Measurements from ENCODE around the gene ABAT. TPM values are rescaled to one million over a fixed set of nuclear protein-coding genes. Genes with fewer than 3 reads are reported as not detected.
"Not testable (repeated sequence)": the region's sequence is repeated elsewhere in the genome, so short reads cannot be mapped to it uniquely, and the experiment has no call there.

ABAT gene
- total and polyA plus RNA-seq, 5 donors from 2014 or later: 2.3 to 13.9 (median 3.3) TPM

DNA sequence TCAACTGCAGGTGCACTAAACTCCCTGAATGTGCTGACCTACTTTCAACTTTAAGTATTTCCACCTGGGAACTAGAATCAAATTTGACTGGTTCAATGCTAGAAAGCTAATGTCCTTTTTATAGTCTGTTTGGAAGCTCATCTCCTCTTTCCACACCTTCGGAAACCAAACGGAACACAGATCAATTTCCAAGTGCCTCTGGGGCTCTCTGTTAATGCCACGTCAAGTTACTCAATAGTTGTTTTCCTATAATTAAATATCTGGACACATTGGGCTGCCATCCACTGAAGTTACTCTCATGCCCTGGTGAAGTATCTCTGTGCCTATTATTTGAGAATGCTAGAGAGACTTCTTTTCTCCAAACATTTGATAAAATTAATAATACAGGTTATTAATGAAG lies 29.7 kb downstream of the ABAT start:
- Histone ChIP-seq H3K4me1 (ENCODE audit: control insufficient read depth, insufficient read depth, low read length, poor library complexity, severe bottlenecking) (no peaks in the 10 kb centered on the region), H3K27me3 (ENCODE audit: control insufficient read depth, insufficient read depth, low read length) (no peaks in the 10 kb centered on the region), H3K36me3 (ENCODE audit: control insufficient read depth, insufficient read depth, low read length) (no peaks in the 10 kb centered on the region), H3K9me3 (ENCODE audit: control insufficient read depth in 2 of 2, low read length in 2 of 2) (no peaks in the 10 kb centered on the region), H3K27ac (ENCODE audit: insufficient read depth, low read length, poor library complexity, severe bottlenecking) (no peak overlapping the region), H3K4me3 (ENCODE audit: low read depth, low read length) (no peak overlapping the region)
- no peak overlapping the region for H3K4me3 Mint-ChIP-seq
- peak overlapping the region in 1 of 3 donors; percentile 32 for H3K27ac Mint-ChIP-seq
- ATAC-seq (ENCODE audit: low read depth in 2 of 2) (no peak), DNase-seq (no peak)
- no peaks in the 10 kb centered on the region for H3K27me3 Mint-ChIP-seq
- peaks cover 0 to 14% (median 2%) of the 10 kb centered on the region in 4 donors for H3K4me1 Mint-ChIP-seq
- peaks cover 23% of the 10 kb centered on the region for H3K36me3 Mint-ChIP-seq
- no peaks in the 10 kb centered on the region for H3K9me3 Mint-ChIP-seq

DNA sequence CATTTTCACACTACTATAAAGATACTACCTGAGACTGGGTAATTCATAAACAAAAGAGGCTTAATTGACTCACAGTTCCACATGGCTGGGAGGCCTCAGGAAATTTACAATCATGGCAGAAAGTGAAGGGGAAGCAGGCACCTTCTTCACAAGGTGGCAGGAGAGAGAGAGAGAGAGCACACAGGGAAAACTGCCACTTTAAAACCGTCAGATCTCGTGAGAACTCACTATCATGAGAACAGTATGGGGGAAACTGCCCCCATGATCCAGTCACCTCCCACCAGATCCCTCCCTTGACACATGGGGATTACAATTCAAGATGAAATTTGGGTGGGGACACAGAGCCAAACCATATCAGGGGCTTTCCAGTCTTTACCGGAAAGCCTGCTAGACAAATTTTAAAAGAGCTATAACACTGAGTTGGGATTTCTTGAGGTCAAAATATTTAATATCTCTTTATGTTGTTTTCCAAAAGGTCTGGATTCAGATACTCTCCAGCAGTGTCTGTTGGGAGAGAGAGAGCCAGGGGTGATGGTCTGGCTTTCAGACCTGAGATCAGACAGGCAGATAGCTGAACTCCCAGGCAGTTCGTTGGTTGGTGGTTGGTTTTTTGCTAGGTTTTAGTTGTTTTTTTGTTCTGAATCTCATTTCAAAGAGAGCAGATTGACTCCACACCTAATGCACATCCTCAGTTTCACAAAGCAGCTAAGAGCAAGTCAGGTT lies 30.8 kb downstream of the ABAT start:
- peaks cover 0 to 14% (median 2%) of the 10 kb centered on the region in 4 donors for H3K4me1 Mint-ChIP-seq
- not testable (repeated sequence) for H3K4me3 Mint-ChIP-seq

DNA sequence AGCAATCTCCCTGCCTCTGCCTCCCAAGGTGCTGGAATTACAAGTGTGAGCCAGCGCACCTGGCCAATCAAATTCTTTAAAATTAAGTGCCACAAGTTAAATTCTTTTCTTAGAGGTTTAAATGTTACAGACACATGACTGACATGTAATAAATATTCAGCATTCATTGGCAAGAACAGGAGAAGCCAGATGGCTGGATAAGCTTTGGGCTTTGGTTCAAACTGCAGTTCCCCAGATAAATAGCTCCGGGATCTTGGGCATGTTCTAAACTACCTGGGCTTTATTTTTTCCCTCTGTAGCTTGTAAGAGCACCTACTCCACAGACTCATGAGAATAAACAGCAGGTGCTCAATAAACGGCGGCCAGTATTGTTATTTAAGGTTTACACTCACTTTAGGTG lies 34.1 kb downstream of the ABAT start:
- Mint-ChIP-seq H3K9me3 (peaks cover 0 to 3% (median 0%) of the 10 kb centered on the region in 7 donors), H3K36me3 (peaks cover 20% of the 10 kb centered on the region), H3K4me1 (peaks cover 0 to 18% (median 4%) of the 10 kb centered on the region in 4 donors), H3K4me3 (no peak overlapping the region), H3K27ac (no peak overlapping the region), H3K27me3 (no peaks in the 10 kb centered on the region)
- Histone ChIP-seq H3K4me1 (ENCODE audit: control insufficient read depth, insufficient read depth, low read length, poor library complexity, severe bottlenecking) (no peaks in the 10 kb centered on the region), H3K27me3 (ENCODE audit: control insufficient read depth, insufficient read depth, low read length) (no peaks in the 10 kb centered on the region), H3K36me3 (ENCODE audit: control insufficient read depth, insufficient read depth, low read length) (no peaks in the 10 kb centered on the region), H3K4me3 (ENCODE audit: low read depth, low read length) (no peak overlapping the region), H3K9me3 (ENCODE audit: control insufficient read depth in 2 of 2, low read length in 2 of 2) (no peaks in the 10 kb centered on the region), H3K27ac (ENCODE audit: insufficient read depth, low read length, poor library complexity, severe bottlenecking) (no peak overlapping the region)
- DNase-seq: no peak
- ATAC-seq (ENCODE audit: low read depth in 2 of 2): no peak

More for the DNA sequence above, 30.8 kb downstream of the ABAT start:
- peaks cover 16% of the 10 kb centered on the region for H3K36me3 Mint-ChIP-seq
- H3K36me3 ChIP-seq (ENCODE audit: control insufficient read depth, insufficient read depth, low read length); H3K27ac ChIP-seq (ENCODE audit: insufficient read depth, low read length, poor library complexity, severe bottlenecking); H3K9me3 Mint-ChIP-seq; H3K4me3 ChIP-seq (ENCODE audit: low read depth, low read length); H3K27me3 Mint-ChIP-seq; H3K4me1 ChIP-seq (ENCODE audit: control insufficient read depth, insufficient read depth, low read length, poor library complexity, severe bottlenecking); H3K9me3 ChIP-seq (ENCODE audit: control insufficient read depth in 2 of 2, low read length in 2 of 2); ATAC-seq (ENCODE audit: low read depth in 2 of 2); DNase-seq; H3K27me3 ChIP-seq (ENCODE audit: control insufficient read depth, insufficient read depth, low read length): not testable (repeated sequence)
- H3K27ac Mint-ChIP-seq: peak overlapping the region; percentile 14 to 90 (median 32)

DNA sequence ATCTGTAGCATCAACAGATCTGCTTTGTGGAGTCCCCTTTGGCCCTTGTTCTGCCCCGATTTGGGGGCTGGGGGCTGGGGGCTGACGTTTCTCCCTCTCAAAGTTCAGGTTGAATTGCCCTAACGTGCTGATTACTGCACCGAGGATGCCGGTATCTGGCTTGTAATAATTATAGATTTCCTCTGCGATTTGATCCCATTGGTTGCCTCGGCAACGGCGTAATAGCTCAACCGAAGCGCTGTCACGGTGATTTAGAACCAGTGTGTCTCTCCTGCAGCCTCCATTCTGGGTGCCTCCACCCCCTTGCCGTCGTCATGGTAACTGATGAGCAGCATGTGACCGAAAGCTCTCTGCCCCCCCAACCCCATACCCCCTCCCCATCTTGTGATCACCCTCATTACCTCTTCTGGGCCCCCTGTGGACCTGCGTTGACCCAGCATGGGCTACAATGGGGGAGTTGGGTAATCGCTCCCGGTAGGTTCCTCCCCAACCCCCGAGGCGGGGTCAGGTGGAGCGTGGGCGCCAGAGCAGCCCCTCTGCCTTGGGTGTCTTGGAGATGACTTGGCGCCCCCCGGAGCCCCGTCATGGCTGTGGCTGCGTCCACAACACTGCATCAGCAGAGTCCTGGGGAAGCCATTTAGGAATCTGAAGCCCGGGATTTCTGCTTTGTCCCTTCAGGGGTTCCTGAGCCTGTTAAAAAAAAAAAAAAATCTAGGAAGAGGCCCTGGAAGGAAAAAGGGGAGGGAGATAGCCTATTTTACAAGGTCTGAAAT lies 38.4 kb downstream of the ABAT start:
- no peak for ATAC-seq (ENCODE audit: low read depth in 2 of 2)
- Histone ChIP-seq H3K27ac (ENCODE audit: insufficient read depth, low read length, poor library complexity, severe bottlenecking) (no peak overlapping the region), H3K27me3 (ENCODE audit: control insufficient read depth, insufficient read depth, low read length) (no peaks in the 10 kb centered on the region), H3K9me3 (ENCODE audit: control insufficient read depth in 2 of 2, low read length in 2 of 2) (peaks cover 3 to 7% of the 10 kb centered on the region in 2 experiments), H3K36me3 (ENCODE audit: control insufficient read depth, insufficient read depth, low read length) (peaks cover 4% of the 10 kb centered on the region), H3K4me3 (ENCODE audit: low read depth, low read length) (no peak overlapping the region), H3K4me1 (ENCODE audit: control insufficient read depth, insufficient read depth, low read length, poor library complexity, severe bottlenecking) (no peaks in the 10 kb centered on the region)
- H3K27ac Mint-ChIP-seq: no peak overlapping the region
- no peak for DNase-seq
- H3K36me3 Mint-ChIP-seq: peaks cover 38% of the 10 kb centered on the region
- H3K27me3 Mint-ChIP-seq: no peaks in the 10 kb centered on the region
- H3K9me3 Mint-ChIP-seq: peaks cover 0 to 6% (median 0%) of the 10 kb centered on the region in 7 donors
- H3K4me1 Mint-ChIP-seq: peaks cover 3 to 8% (median 4%) of the 10 kb centered on the region in 4 donors
- no peak overlapping the region for H3K4me3 Mint-ChIP-seq

DNA sequence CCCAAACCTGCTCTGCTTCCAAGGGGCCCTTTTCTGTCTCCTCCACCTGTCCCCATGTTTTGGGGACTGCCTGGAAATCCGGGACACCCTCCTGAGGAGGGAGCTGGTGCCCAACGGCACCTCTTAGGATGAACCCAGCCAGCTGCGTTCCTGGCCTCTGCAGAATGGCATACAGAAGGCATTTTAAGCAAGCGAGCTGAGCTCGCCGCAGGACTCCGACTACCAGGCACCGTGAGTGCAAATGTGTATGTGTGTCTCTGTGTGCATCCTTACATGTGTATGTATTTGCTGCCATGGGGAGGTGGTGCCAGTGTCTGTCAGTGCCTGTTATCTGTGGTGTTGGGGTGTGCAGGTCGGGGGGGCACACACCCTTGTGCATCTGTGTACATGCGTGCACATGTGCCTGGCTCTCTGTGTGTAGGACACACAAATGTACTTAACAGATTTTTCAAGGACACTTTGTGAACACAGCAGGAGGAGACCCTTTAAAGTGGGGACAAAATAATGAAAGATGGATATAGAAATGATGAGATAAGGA lies 39.3 kb downstream of the ABAT start:
- DNase-seq: no peak
- no peak for ATAC-seq (ENCODE audit: low read depth in 2 of 2)
- Histone ChIP-seq H3K27ac (ENCODE audit: insufficient read depth, low read length, poor library complexity, severe bottlenecking) (no peak overlapping the region), H3K4me3 (ENCODE audit: low read depth, low read length) (no peak overlapping the region), H3K4me1 (ENCODE audit: control insufficient read depth, insufficient read depth, low read length, poor library complexity, severe bottlenecking) (no peaks in the 10 kb centered on the region), H3K9me3 (ENCODE audit: control insufficient read depth in 2 of 2, low read length in 2 of 2) (peaks cover 3 to 7% of the 10 kb centered on the region in 2 experiments), H3K36me3 (ENCODE audit: control insufficient read depth, insufficient read depth, low read length) (peaks cover 4% of the 10 kb centered on the region), H3K27me3 (ENCODE audit: control insufficient read depth, insufficient read depth, low read length) (no peaks in the 10 kb centered on the region)
- H3K36me3 Mint-ChIP-seq: peaks cover 39% of the 10 kb centered on the region
- no peak overlapping the region for H3K27ac Mint-ChIP-seq
- H3K4me3 Mint-ChIP-seq: no peak overlapping the region
- H3K4me1 Mint-ChIP-seq: peaks cover 3 to 8% (median 4%) of the 10 kb centered on the region in 4 donors
- H3K9me3 Mint-ChIP-seq: peaks cover 0 to 8% (median 0%) of the 10 kb centered on the region in 7 donors
- H3K27me3 Mint-ChIP-seq: no peaks in the 10 kb centered on the region

DNA sequence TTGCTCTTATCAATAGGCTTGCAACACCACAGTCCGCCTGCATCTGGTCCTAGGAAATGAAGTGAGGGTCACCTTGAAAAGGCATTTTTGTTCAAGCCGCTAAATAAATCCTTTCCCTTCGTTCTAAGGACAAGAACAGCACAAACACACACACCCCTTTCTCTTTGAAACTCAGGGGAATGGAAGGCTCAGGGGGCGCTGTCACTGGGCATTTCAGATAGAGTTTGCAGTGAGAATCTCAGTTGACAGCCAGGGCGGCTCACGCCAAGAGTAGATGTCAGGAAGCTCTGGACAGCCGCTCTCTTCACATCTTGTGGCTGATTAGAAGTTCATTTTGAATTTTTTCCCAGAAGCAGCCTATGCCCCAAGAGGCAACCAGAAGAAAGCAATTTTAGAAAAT lies 39.8 kb downstream of the ABAT start:
- no peaks in the 10 kb centered on the region for H3K27me3 Mint-ChIP-seq
- ATAC-seq (ENCODE audit: low read depth in 2 of 2): no peak
- DNase-seq: no peak
- H3K27ac Mint-ChIP-seq: no peak overlapping the region
- H3K9me3 Mint-ChIP-seq: peaks cover 0 to 8% (median 0%) of the 10 kb centered on the region in 7 donors
- no peak overlapping the region for H3K4me3 Mint-ChIP-seq
- Histone ChIP-seq H3K4me1 (ENCODE audit: control insufficient read depth, insufficient read depth, low read length, poor library complexity, severe bottlenecking) (no peaks in the 10 kb centered on the region), H3K27me3 (ENCODE audit: control insufficient read depth, insufficient read depth, low read length) (no peaks in the 10 kb centered on the region), H3K9me3 (ENCODE audit: control insufficient read depth in 2 of 2, low read length in 2 of 2) (peaks cover 3 to 7% of the 10 kb centered on the region in 2 experiments), H3K4me3 (ENCODE audit: low read depth, low read length) (no peak overlapping the region), H3K36me3 (ENCODE audit: control insufficient read depth, insufficient read depth, low read length) (peaks cover 4% of the 10 kb centered on the region), H3K27ac (ENCODE audit: insufficient read depth, low read length, poor library complexity, severe bottlenecking) (no peak overlapping the region)
- H3K4me1 Mint-ChIP-seq: peaks cover 3 to 8% (median 4%) of the 10 kb centered on the region in 4 donors
- H3K36me3 Mint-ChIP-seq: peaks cover 39% of the 10 kb centered on the region

DNA sequence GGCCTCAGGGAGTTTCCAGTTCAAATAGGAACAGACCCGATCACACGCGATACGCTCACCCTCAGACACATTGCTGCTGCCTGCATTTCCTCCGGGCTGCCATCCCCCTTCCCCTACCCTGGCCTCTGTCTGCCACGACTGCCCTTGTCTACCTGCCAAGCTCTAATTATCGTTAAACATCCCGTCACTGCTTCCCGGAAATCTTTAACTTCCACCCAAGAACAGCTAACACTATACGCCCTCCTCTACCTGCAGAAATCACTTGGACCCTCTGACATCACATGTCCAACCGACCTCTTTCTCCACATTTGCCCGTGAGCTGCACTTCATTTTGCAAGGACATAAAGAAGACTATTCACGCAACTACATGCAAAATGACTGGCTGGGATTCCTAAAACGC lies 40.4 kb downstream of the ABAT start:
- Histone ChIP-seq H3K36me3 (ENCODE audit: control insufficient read depth, insufficient read depth, low read length) (peaks cover 4% of the 10 kb centered on the region), H3K4me1 (ENCODE audit: control insufficient read depth, insufficient read depth, low read length, poor library complexity, severe bottlenecking) (no peaks in the 10 kb centered on the region), H3K4me3 (ENCODE audit: low read depth, low read length) (no peak overlapping the region), H3K27me3 (ENCODE audit: control insufficient read depth, insufficient read depth, low read length) (no peaks in the 10 kb centered on the region), H3K9me3 (ENCODE audit: control insufficient read depth in 2 of 2, low read length in 2 of 2) (peaks cover 3 to 7% of the 10 kb centered on the region in 2 experiments), H3K27ac (ENCODE audit: insufficient read depth, low read length, poor library complexity, severe bottlenecking) (no peak overlapping the region)
- peak overlapping the region in 1 of 3 donors; percentile 95 for H3K27ac Mint-ChIP-seq
- no peaks in the 10 kb centered on the region for H3K27me3 Mint-ChIP-seq
- H3K4me1 Mint-ChIP-seq: peaks cover 3 to 8% (median 4%) of the 10 kb centered on the region in 4 donors
- H3K9me3 Mint-ChIP-seq: peaks cover 0 to 8% (median 0%) of the 10 kb centered on the region in 7 donors
- ATAC-seq (ENCODE audit: low read depth in 2 of 2): no peak
- H3K36me3 Mint-ChIP-seq: peaks cover 39% of the 10 kb centered on the region
- DNase-seq: no peak
- H3K4me3 Mint-ChIP-seq: no peak overlapping the region
